Fibroblast of lung (primary cell): ENCODE results near the gene EFNA1.
"Not testable (repeated sequence)": the region's sequence is repeated elsewhere in the genome, so short reads cannot be mapped to it uniquely, and the experiment has no call there.

Experiments
- EZH2 ChIP-seq: IDR thresholded peaks from 2 replicates; pipeline ENCODE4 v1.5.1; 2012; ENCODE audit warnings: low read length, control low read depth, mild to moderate bottlenecking; ENCODE audit errors: missing control alignments
- TF ChIP-seq, protein P1 (sequence below), 2 donors: IDR thresholded peaks in 1 of 2; conservative IDR thresholded peaks in 1 of 2; 1 replicate in 1 of 2; 2 replicates in 1 of 2; pipeline ENCODE4 v1.5.1; 2011 to 2012; ENCODE audit warnings: low read length in 2 of 2, control low read depth in 1 of 2, inconsistent platforms in 1 of 2, low read depth in 1 of 2, mild to moderate bottlenecking in 1 of 2

DNA sequence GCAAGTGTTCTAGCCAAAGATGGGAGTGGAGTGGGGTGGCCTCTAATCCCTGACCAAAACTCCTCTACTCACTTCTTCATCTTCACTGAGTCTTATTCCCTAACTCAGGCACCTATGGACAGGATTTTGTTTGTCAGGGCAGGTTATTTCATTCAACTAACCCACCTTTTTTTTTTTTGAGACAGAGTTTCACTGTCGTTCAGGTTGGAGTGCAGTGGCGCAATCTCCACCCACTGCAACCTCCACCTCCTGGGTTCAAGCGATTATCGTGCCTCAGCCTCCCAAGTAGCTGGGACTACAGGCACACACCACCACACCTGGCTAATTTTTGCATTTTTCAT, 40.4 kb downstream of the EFNA1 start:
- TF ChIP-seq, protein P1, sequence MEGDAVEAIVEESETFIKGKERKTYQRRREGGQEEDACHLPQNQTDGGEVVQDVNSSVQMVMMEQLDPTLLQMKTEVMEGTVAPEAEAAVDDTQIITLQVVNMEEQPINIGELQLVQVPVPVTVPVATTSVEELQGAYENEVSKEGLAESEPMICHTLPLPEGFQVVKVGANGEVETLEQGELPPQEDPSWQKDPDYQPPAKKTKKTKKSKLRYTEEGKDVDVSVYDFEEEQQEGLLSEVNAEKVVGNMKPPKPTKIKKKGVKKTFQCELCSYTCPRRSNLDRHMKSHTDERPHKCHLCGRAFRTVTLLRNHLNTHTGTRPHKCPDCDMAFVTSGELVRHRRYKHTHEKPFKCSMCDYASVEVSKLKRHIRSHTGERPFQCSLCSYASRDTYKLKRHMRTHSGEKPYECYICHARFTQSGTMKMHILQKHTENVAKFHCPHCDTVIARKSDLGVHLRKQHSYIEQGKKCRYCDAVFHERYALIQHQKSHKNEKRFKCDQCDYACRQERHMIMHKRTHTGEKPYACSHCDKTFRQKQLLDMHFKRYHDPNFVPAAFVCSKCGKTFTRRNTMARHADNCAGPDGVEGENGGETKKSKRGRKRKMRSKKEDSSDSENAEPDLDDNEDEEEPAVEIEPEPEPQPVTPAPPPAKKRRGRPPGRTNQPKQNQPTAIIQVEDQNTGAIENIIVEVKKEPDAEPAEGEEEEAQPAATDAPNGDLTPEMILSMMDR (conservative IDR thresholded peaks at IDR 0.05 in 1 of 2, IDR thresholded peaks at IDR 0.05 in 1 of 2; ENCODE audit: low read depth in 1 of 2, low read length in 2 of 2): not testable (repeated sequence)
- not testable (repeated sequence) for TF ChIP-seq EZH2
